Hepatocyte (in vitro differentiated cells): ENCODE results near the gene DCAF12. TPM values are rescaled to one million over a fixed set of nuclear protein-coding genes. Genes with fewer than 3 reads are reported as not detected.

Experiments
- DNase-seq: peaks from one replicate; pipeline ENCODE4 v3.0.0-alpha.2; 2016; ENCODE audit warnings: low spot score
- H2AFZ ChIP-seq: fragments of 200-600 bp; sonication (generic); 2 replicates; pipeline ENCODE4 v1.6.0; 2016; ENCODE audit warnings: antibody characterized with exemption, mild to moderate bottlenecking
- H3K27ac ChIP-seq: fragments of 200-600 bp; sonication (generic); 2 replicates; pipeline ENCODE4 v1.5.1; 2016; ENCODE audit warnings: mild to moderate bottlenecking
- H3K27me3 ChIP-seq: fragments of 200-600 bp; sonication (generic); 2 replicates; pipeline ENCODE4 v1.6.1; 2016
- H3K36me3 ChIP-seq: fragments of 200-600 bp; sonication (generic); replicated peaks from 2 replicates; pipeline ENCODE4 v1.5.1; 2016; ENCODE audit warnings: low read depth; ENCODE audit not compliant: insufficient read depth
- H3K4me1 ChIP-seq: fragments of 200-600 bp; sonication (generic); 2 replicates; pipeline ENCODE4 v1.5.1; 2016; ENCODE audit warnings: mild to moderate bottlenecking, moderate library complexity; ENCODE audit not compliant: insufficient read depth
- H3K4me2 ChIP-seq: fragments of 200-600 bp; sonication (generic); 2 replicates; pipeline ENCODE4 v1.6.0; 2016
- H3K4me3 ChIP-seq: fragments of 200-600 bp; sonication (generic); 2 replicates; pipeline ENCODE4 v1.5.1; 2016; ENCODE audit warnings: mild to moderate bottlenecking
- H3K79me2 ChIP-seq: fragments of 200-600 bp; sonication (generic); 2 replicates; pipeline ENCODE4 v1.6.0; 2017; ENCODE audit warnings: mild to moderate bottlenecking
- H3K9me2 ChIP-seq: fragments of 200-600 bp; sonication (generic); replicated peaks from 2 replicates; pipeline ENCODE4 v1.6.0; 2017; ENCODE audit warnings: mild to moderate bottlenecking; ENCODE audit not compliant: insufficient read depth
- H3K9me3 ChIP-seq: fragments of 200-600 bp; sonication (generic); 2 replicates; pipeline ENCODE4 v1.5.1; 2016; ENCODE audit warnings: low read depth, mild to moderate bottlenecking
- H4K20me1 ChIP-seq: fragments of 200-600 bp; sonication (generic); 2 replicates; pipeline ENCODE4 v1.6.0; 2016; ENCODE audit warnings: mild to moderate bottlenecking; ENCODE audit not compliant: insufficient read depth, poor library complexity, severe bottlenecking
- EZH2 ChIP-seq: fragments of 200-600 bp; sonication (generic); IDR thresholded peaks from 2 replicates; pipeline ENCODE4 v1.6.1; 2016; ENCODE audit warnings: antibody characterized with exemption, mild to moderate bottlenecking, borderline replicate concordance
- EZH2phosphoT487 ChIP-seq: fragments of 200-600 bp; sonication (generic); IDR thresholded peaks from one replicate; pipeline ENCODE4 v1.6.1; 2018; ENCODE audit warnings: antibody characterized with exemption, mild to moderate bottlenecking, low read depth, moderate library complexity; ENCODE audit not compliant: unreplicated experiment, severe bottlenecking
- WGBS: methylation state at CpG from one replicate; pipeline ENCODE4 v1.1.6; 2016; ENCODE audit warnings: low lambda C conversion rate; ENCODE audit errors: missing lambda C conversion rate; 5-methylcytosine and 5-hydroxymethylcytosine counted together
- polyA plus RNA-seq: library from polyadenylated mRNA; unstranded; fragments of >200 nt; fragmentation: Nextera tagmentation; extraction: Ambion mirVana; gene quantifications from 2 replicates; pipeline ENCODE4 v1.2.1, GENCODE V29; 2016
- total RNA-seq: library from RNA; depleted of rRNA; stranded (reverse); fragments of >200 nt; gene quantifications from 2 replicates; pipeline ENCODE4 v1.2.3, GENCODE V29; 2014
- TF ChIP-seq, protein P1 (sequence below): fragments of 200-600 bp; sonication (generic); IDR thresholded peaks from 2 replicates; pipeline ENCODE4 v1.5.1; 2016; ENCODE audit warnings: antibody characterized with exemption, mild to moderate bottlenecking; ENCODE audit not compliant: poor library complexity

DCAF12 gene
- total and polyA plus RNA-seq, 2 experiments from 2014 or later, result 23.9 to 43.3 TPM

DNA sequence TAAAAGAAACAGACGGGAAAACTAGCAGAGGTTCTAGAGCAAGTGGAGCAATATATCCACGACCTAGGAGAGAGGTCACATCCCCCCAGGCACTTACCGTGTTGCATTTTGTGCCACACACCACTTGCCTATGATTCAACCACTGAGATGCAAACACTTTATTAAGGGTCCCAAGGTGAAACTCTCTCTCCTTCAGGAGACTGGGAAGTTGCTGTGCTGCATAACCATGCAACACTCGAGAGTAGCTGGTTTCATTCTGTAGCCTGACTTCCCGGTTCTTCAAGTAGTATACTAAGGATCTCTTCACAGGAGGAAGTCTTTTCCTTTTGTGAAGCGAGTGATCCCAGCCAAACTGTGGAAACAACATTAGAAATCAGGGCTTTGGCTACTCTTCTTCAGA lies 1.6 kb downstream of the DCAF12 start:
- Histone ChIP-seq H3K4me2 (peak overlapping the region; percentile 89), H3K79me2 (peaks cover 61% of the 10 kb centered on the region), H2AFZ (no peak overlapping the region)

DNA sequence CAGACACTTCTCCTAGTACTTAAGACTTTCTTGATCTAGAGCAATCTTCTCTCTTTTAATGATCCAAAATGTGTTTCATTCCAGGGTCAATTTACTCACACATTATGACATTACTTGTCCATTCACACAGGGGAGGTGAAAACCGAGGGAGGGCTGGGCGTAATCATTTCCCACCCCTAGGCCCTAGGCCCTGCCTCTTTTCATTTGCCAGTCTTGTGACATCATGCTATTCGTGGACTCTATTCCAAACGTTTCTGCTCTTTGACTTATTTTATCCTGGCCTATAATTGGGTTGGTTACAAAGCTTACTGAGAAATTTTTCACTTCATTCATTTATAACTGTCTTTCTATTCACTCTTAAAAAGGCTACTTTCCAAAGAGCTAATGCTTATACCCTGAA lies 2.4 kb downstream of the DCAF12 start:
- peak overlapping the region; percentile 91 for H3K27ac ChIP-seq
- 80% methylated on average over 4 of the region's 4 CpGs for WGBS

More for the DNA sequence above, 1.6 kb downstream of the DCAF12 start:
- Histone ChIP-seq H3K4me1 (peaks cover 16% of the 10 kb centered on the region), H3K27ac (peak overlapping the region; percentile 91), H4K20me1 (peaks cover 14% of the 10 kb centered on the region), H3K36me3 (peaks cover 4% of the 10 kb centered on the region), H3K9me3 (no peaks in the 10 kb centered on the region), H3K27me3 (no peaks in the 10 kb centered on the region), H3K4me3 (peak overlapping the region; percentile 55), H3K9me2 (no peaks in the 10 kb centered on the region)
- TF ChIP-seq EZH2 (no peak), EZH2phosphoT487 (no peak)
- TF ChIP-seq, protein P1, sequence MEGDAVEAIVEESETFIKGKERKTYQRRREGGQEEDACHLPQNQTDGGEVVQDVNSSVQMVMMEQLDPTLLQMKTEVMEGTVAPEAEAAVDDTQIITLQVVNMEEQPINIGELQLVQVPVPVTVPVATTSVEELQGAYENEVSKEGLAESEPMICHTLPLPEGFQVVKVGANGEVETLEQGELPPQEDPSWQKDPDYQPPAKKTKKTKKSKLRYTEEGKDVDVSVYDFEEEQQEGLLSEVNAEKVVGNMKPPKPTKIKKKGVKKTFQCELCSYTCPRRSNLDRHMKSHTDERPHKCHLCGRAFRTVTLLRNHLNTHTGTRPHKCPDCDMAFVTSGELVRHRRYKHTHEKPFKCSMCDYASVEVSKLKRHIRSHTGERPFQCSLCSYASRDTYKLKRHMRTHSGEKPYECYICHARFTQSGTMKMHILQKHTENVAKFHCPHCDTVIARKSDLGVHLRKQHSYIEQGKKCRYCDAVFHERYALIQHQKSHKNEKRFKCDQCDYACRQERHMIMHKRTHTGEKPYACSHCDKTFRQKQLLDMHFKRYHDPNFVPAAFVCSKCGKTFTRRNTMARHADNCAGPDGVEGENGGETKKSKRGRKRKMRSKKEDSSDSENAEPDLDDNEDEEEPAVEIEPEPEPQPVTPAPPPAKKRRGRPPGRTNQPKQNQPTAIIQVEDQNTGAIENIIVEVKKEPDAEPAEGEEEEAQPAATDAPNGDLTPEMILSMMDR, result no peak
- 59% methylated on average over 6 of the region's 6 CpGs for WGBS
- DNase-seq, result peak; percentile 22

DNA sequence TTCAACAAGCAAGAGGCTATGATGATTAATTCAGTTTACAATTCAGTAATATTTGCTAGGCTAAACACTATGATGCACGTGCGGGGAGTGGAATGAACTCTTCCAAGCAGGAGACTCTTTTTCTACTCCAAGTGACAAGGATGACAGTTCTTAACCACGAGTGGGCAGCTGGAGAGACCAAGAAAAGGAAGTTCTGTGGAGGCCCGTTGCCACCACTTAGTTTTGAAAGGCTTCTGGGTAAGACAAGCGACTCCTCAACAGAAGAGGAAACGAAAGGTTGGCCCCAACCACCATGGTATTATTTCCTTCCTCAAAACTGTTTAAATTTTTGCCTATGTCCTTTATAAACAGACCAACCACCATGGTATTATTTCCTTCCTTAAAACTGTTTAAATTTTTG lies 2.8 kb downstream of the DCAF12 start:
- Histone ChIP-seq H3K9me3 (no peaks in the 10 kb centered on the region), H3K79me2 (peaks cover 73% of the 10 kb centered on the region), H3K27ac (no peak overlapping the region), H3K9me2 (no peaks in the 10 kb centered on the region), H3K4me1 (peaks cover 16% of the 10 kb centered on the region), H4K20me1 (peaks cover 19% of the 10 kb centered on the region), H3K27me3 (no peaks in the 10 kb centered on the region), H3K4me2 (peak overlapping the region; percentile 89), H3K4me3 (no peak overlapping the region), H3K36me3 (peaks cover 4% of the 10 kb centered on the region), H2AFZ (no peak overlapping the region)
- no peak for DNase-seq
- TF ChIP-seq, protein P1, result no peak
- TF ChIP-seq EZH2phosphoT487, result no peak
- TF ChIP-seq EZH2, result no peak
- WGBS, result 80% methylated on average over 6 of the region's 6 CpGs

More for the DNA sequence above, 2.4 kb downstream of the DCAF12 start:
- Histone ChIP-seq H3K4me2 (peak overlapping the region; percentile 89), H3K4me1 (peaks cover 16% of the 10 kb centered on the region), H3K79me2 (peaks cover 69% of the 10 kb centered on the region), H3K9me3 (no peaks in the 10 kb centered on the region), H3K36me3 (peaks cover 4% of the 10 kb centered on the region), H4K20me1 (peaks cover 18% of the 10 kb centered on the region), H3K27me3 (no peaks in the 10 kb centered on the region), H2AFZ (no peak overlapping the region), H3K4me3 (no peak overlapping the region), H3K9me2 (no peaks in the 10 kb centered on the region)
- no peak for DNase-seq
- TF ChIP-seq EZH2phosphoT487, result no peak
- TF ChIP-seq, protein P1, result no peak
- TF ChIP-seq EZH2, result no peak

- Histone ChIP-seq H3K4me1 (peaks cover 13% of the 10 kb centered on the region), H3K79me2 (peaks cover 90% of the 10 kb centered on the region), H3K4me3 (no peak overlapping the region), H2AFZ (no peak overlapping the region), H3K27me3 (no peaks in the 10 kb centered on the region), H3K4me2 (no peak overlapping the region), H3K9me3 (no peaks in the 10 kb centered on the region), H3K27ac (peak overlapping the region; percentile 14), H3K9me2 (no peaks in the 10 kb centered on the region), H3K36me3 (peaks cover 4% of the 10 kb centered on the region), H4K20me1 (peaks cover 19% of the 10 kb centered on the region)
- DNase-seq, result no peak
- 93% methylated on average over 3 of the region's 3 CpGs for WGBS
- no peak for TF ChIP-seq EZH2phosphoT487
Observed at GRCh38 chr9:34121996-34122395, 4.5 kb downstream of the DCAF12 start.
